Muscle of arm (tissue), 14 donors: ENCODE results near the gene RASEF. TPM values are rescaled to one million over a fixed set of nuclear protein-coding genes. Genes with fewer than 3 reads are reported as not detected.
"Not testable (repeated sequence)": the region's sequence is repeated elsewhere in the genome, so short reads cannot be mapped to it uniquely, and the experiment has no call there.

Experiments
- DNase-seq: peaks from one replicate; pipeline ENCODE4 v3.0.0-alpha.2; 2013
- long read RNA-seq, 11 donors: transcript quantifications; one replicate each; lab custom pipeline, GENCODE V29; 2026
- polyA plus RNA-seq, 12 donors: library from polyadenylated mRNA; unstranded; fragments of 120-200 nt; gene quantifications; one replicate each; pipeline ENCODE4 v1.2.1, GENCODE V29; 2013; ENCODE audit not compliant: insufficient read length in 12 of 12

The RASEF gene
- 1 to 10 TPM in 3 of 12 donors, under 1 TPM in 8, not detected in 1; 0.17 to 3.8 (median 0.66) TPM for polyA plus RNA-seq
- long read RNA-seq, donor 1, partial matches to known transcripts, result 32 of 32 reads
- long read RNA-seq, donor 1, other reads (novel, unspliced or antisense), result 0 of 32 reads
- long read RNA-seq, donor 2, result 0 reads
- long read RNA-seq, donor 3, result 0 reads
- long read RNA-seq, donor 4, result 0 reads
- long read RNA-seq, donor 5, result 0 reads
- long read RNA-seq, donor 6, result 0 reads
- long read RNA-seq, donor 7, result 0 reads
- long read RNA-seq, donor 8, result 0 reads
- long read RNA-seq, donor 9, result 0 reads
- long read RNA-seq, donor 10, result 0 reads
- long read RNA-seq, donor 11, result 0 reads

DNA sequence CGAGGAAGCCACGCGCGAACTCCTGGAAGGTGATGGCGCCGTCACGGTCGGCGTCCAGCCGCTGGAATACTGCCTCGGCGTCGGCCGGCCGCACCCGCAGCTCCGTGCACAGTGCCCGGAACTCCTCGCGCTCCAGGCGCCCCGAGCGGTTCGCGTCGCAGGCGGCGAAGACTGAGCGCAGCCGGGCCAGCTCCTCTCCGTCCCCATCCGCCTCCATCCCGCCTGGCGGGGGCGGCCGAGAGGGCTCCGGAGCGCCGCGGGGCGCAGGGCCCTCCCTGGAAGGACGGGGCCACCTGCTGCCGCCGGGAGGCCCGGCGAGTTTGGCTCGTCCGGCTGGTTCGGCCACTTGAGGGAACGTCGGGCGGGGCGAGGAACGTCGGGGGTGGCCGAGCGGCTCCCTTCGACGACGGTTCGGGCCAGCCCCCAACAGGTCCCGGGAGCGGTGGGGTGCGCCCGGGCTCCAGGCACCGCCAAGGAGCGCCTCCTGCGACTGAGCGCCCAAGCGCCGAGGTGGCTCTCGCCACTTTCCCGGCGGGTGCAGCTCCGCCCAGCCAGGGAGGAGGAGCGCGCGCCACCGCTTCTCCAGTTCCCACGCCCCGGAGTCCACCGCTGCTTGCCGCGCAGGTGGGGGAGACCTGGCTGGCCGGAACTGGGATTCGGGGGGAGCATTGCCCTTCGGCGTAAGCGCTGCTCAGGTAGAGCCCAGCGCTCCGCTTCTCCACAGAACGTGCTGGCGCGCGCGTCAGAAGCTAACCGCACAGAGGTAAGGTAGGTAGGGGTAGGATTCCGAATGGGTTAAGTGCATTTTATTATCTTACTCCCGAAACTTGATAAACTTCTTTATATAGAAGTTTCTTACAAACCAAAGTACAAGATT is at the start of gene RASEF:
Gene RASEF, minus strand, starts transcription at position 492 of the 877 bp plus-strand sequence. Its CDS starts 275 bp downstream, at position 217.
- no peak for DNase-seq

DNA sequence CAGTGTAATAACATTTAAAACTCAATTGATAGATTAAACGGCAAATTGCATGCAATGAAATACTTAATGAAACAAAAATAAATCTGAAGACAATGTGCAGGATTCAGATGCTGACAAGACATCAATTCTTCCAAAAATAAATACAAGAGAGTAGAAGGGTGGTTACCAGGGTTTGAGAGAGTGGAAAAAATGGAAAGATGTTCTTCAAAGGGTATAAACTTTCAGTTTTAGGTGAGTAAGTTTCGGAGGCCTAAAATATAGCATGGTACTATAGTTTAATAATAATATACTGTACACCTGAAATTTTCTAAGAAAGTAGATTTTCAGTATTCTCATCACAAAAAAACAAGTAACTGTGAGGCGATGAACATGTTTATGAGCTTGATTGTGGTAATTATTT is 48.2 kb upstream of the RASEF start:
- DNase-seq, result no peak

DNA sequence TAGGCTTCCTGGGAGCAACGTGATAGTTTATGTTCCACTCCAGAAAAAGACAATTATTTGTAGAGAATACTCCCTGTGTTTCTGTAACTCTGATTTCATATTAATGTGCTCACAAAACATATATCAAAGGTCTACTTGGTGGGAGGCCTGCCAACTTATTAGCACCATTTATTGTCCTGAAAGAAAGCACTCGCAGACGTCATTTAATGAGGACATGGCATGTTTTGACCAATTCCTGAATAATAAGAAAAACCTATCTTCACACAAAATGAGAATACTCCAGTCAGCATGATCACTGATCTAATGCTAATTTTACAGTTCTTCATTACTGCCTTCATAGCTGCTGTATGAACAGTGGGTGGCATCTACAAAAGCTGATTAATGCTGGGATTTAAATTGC is 46.4 kb upstream of the RASEF start:
- DNase-seq, result no peak

DNA sequence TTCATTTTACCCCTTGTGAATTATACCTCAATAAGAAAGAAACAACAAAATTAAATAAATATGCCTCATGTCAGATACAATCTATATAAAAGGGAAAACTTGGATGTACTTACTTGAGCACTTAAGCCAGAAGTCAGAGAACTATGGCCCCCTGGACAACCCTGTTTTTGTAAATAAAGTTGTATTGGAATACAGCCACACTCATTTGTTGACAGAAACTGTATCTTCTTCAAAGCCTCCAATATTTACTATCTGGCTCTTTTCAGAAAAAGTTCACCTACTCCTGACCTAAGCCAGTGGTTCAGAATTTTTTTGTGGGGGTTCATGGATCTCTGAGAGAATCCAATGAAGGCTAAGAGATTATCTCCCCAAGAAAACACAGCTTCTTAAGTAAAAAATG is 45.3 kb upstream of the RASEF start:
- DNase-seq, result no peak

DNA sequence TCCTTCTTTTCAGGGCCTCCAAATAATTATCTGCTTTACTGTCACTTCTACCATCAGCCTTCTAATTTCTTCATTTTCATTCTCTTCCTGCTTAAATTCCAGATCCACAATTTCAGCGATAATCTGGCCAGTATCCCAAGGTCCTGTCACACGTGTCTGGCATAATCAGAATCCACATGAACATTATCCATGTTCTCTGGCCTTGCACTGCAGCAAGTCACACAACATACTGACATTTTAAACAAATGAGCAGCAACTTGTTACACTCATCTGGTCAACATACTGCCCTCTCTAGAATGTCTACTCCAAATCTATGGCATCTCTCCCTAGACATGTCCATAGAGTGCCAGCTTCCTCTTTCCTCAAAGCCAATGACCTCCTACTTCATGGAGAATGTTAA is 43.8 kb upstream of the RASEF start:
- no peak for DNase-seq

DNA sequence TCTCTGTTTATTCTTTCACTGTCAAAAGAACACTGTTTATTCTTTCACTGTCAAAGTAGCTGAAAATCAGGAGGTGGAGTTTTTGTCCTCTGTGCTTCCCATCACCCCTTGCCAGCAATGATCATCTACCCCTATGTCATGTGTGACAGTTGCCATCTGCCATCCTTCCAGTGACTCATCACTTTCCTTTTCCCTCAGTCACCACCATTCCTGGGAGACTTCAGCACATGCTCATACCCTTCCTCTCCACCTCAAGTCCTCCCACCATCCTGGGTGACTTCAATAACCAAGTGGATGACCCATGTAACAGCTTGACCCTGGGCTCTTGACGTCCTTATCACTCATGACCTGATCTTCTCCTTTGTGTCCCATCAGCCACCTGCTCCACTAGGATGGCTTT is 43.3 kb upstream of the RASEF start:
- no peak for DNase-seq

DNA sequence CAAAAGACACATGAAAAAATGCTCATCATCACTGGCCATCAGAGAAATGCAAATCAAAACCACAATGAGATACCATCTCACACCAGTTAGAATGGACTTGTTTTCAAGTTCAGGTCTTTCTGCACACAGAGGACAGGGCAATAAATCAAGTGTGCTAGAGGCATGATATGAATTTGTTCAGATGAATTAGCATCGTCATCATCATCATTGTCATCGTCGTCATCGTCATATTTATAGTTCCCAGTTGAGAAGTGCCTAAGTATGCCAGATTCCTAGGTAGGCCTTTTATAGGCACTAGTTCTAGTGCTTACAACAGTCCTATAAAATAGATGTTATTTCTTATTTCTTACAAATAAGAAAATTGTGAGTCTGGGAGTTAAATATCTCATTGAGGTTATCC is 34.7 kb upstream of the RASEF start:
- DNase-seq, result no peak

DNA sequence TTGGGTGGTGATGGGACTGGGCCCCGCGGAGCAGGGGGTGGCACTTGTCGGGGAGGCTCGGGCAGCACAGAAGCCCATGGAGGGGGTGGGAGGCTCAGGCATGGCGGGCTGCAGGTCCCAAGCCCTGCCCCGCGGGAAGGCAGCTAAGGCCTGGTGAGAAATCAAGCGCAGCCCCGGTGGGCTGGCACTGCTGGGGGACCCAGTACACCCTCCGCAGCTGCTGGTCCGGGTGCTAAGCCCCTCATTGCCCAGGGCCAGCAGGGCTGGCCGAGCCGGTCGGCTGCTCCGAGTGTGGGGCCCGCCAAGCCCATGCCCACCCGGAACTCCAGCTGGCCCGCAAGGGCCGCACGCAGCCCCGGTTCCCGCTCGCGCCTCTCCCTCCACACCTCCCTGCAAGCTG is 30.4 kb upstream of the RASEF start:
- DNase-seq, result not testable (repeated sequence)

DNA sequence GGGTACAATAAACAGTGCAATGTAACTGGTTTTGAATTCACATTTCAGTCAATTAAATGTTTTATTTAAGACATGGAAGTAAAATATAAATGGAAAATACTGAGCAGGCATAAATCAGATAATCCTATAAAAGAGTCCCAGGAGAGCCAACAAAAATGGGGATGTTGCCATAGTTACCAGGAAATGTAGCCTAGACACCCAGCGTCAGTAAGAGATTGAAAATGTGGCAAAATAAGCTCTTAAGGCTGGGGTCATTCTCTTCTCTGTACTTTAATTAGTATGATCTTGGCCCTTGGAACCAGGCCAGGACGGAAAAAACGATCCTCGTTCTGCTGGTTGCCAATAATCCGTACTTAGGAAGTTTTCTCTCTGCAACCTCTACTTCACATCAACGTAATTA is 18.9 kb upstream of the RASEF start:
- DNase-seq, result peak; percentile 9

DNA sequence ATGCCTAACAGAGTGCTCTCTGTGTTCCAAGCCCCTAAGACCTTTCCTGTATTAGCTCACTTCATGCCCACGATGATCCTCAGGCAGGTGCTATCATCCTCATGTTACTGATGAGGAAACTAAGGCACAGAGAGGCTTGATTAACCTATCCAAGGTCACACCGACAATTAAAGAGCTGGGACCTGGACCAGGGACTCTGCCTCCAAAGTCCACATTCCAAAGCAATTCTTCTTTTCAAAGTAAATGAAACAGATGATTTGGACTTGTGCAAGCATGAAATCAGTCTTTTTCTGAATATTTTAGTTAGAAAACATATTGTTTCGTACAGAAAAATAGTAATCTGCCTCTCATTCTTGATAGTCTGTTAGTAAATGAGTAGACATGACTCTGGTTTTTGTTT is 18.1 kb upstream of the RASEF start:
- no peak for DNase-seq

DNA sequence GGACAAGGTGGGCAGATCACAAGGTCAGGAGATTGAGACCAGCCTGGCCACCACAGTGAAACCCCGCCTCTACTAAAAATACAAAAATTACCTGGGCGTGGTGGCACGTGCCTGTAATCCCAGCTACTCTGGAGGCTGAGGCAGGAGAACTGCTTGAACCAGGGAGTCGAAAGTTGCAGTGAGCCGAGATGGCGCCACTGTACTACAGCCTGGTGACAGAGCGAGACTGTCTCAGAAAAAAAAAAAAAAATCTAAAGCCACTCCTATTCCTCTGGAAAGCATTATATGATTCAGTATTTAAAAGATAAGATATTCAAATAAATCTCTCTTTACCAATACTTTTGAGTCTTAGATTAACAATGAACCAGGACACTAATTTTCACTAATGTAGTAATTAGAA is 13.0 kb upstream of the RASEF start:
- not testable (repeated sequence) for DNase-seq

DNA sequence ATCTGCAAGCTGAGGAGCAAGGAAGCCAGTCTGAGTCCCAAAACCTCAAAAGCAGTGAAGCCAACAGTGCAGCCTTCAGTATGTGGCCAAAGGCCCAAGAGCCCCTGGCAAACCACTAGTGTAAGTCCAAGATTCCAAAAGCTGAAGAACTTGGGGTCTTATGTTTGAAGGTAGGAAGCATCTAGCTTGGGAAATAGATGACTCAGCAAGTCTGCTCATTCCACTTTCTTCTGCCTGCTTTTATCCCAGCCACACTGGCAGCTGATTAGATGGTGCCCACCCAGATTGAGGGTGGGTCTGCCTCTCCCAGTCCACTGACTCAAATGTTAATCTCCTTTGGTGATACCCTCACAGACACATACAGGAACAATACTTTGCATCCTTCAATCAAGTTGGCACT is 9.6 kb upstream of the RASEF start:
- DNase-seq, result not testable (repeated sequence)

DNA sequence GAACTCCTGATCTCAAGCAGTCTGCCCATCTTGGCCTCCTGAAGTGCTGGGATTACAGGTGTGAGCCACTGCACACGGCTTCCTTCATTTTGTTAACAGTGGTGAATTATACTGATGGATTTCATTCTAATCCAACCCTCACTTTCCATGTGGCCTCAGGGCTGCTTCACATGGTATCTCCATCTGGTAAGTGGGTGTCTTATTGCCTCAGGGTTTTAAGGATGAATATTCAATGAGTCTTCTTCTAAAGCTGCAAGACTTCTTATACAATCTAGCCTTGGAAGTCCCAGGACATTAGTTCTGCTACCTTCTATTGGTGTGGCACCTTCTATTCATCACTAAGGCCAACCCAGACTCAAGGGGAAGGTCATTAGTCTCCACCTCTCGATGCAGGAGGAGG is 8.7 kb upstream of the RASEF start:
- no peak for DNase-seq

DNA sequence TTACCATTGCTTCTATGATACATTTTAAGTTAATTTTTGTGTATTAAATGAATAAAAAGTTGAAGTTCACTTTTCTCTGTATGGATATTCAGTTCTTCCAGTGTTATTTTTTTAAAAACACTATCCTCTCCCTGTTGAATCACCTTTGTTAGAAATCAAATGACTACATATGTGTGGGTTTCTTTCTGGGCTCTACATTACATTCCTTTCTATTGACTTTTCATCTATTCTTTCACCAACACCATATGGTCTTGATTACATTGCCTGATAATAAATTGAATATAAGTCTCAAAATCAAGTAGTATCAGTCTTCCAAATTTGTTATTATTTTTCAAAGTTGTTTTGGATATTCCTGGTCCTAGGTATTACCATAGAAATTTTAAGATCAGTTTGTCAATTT is 7.3 kb upstream of the RASEF start:
- DNase-seq, result no peak

DNA sequence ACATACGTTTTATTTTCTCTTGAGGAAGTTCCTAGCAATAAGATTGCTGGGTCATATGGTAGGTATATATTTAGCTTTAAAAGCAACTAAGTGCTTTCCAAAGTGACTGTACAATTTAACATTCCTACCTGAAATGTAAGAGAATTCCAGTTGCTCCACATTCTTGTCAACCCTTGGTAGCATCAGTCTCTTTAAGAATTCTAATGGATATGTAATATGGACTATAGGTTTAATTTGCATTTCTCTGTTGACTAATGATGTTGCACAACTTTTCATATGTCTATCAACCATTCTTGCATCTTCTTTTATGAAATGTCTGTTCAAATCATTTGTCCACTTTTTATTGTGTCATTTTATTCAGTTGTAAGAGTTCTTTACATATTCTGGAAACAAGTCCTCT is 6.7 kb upstream of the RASEF start:
- no peak for DNase-seq

DNA sequence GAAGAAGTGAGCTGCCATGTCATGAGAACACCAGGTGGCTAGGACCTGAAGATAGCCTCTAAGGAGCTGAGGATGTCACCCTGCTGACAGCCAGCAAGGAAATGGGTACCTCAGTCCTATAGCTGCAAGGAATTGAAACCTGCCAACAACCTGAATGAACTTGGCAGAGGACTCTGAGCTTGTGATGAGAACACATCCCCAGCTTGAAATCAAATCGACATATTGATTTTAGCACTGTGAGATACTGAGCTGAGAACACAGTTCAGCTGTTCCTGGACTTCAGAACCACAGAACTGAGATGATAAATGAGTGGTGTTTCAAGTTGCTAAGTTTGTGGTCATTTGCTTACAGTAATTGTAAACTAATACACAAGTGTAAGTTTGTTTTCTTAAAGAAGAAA is 5.5 kb upstream of the RASEF start:
- DNase-seq, result no peak

DNA sequence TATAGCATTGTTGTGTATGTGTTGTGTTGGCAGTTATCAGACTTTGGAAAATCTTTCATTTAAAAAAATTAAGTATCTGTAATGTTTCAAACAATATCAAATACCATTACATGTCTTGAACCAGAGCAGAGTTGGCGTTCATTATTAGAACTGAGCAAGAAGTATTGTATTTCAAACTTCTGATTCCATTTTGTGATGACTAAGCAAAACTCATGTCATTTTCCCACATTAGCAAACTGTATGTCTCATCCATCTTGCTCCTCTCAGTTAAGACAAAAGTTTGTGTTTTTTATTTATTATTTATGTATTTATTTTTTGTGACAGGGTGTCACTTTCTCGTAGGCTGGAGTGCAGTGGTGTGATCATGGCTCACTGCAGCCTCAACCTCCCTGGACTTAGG is 4.6 kb upstream of the RASEF start:
- DNase-seq, result no peak

DNA sequence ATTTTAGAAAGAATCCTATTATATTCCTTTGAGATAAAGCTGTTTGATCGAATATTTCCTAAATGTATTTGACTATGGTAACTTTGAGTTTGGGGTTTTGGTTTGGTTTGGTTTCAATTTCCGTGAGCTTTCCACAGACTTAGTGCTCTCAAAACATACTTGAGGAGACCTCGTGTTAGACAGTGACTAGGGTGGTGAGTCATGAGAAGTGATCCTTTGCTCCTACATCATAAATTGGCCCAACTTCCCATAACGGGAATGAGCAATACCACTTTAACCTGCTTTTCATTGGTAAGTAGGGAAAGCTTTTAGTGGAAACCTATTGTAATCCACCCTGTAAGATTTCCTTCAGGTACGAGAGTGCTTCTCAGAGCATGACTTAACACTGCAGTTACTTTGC is 3.8 kb upstream of the RASEF start:
- no peak for DNase-seq

DNA sequence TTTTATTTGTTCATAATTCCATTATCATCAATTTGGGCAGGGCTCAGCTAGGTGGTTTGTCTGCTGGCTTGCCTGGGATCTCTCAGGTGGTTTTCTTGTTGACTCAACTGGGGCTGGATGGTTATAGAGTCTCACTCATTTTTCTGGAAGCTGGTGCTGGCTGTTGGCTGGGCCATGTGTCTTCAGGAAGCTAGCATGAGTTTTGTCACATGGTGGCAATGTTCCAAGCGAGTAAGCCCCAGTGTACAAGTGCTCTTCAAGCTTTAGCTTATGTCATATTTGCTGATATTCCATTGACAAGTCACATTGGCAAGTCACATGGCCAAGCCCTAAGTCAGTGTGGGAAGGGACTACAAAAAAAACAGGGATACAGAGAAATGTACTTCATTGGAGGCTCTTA is 2.3 kb upstream of the RASEF start:
- DNase-seq, result no peak

DNA sequence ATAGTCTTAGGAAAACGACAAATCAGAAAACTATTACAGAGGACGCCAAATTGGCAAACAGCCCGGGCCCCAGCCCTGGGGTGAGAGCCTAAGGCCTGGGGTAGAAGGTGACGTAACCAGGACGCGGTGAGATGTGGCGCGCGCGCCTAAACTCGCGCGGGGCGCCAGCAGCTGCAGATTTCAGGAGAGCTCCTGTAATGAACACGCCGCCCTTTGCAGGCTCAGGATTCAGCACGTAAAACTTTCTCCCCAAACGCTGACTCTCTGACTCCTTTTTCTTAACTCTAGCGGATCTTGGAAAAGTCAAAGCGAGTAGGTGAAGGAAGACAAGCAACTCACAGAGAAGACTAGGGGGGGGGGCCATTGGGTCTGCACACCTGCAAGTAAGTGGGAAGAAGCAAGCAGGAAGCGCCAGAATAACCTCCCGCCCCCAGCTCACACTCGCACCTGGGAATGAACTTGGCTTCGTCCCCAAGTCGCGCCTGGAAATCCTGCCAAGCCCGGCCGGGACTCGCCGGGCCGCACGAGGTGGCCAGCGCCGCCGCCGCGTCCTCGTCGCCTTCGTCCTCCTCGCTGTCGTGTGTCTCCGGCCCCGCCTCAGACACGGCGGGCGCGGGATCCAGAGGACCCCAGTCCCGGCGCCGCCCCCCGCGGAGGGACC is 822 bp downstream of the RASEF start:
- peak; percentile 34 for DNase-seq

DNA sequence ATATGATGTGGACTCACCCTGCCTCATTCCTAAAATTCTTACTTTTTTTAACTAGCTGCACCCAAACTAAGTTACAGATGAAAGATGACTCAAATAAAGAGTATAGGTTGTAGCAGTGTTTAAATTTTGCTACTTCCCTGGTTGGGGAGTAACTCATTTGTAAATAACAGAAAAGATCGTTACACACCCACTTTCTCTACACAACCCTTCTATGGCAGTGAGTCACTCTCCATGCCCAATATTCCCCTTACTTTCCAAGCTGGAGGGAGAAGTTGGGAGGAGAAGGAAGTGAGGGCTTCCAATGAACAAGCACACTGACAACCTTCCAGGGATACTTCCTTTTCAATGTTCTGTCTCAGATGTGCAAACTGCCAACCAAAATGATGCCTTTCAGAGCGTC is 1.9 kb downstream of the RASEF start:
- no peak for DNase-seq

DNA sequence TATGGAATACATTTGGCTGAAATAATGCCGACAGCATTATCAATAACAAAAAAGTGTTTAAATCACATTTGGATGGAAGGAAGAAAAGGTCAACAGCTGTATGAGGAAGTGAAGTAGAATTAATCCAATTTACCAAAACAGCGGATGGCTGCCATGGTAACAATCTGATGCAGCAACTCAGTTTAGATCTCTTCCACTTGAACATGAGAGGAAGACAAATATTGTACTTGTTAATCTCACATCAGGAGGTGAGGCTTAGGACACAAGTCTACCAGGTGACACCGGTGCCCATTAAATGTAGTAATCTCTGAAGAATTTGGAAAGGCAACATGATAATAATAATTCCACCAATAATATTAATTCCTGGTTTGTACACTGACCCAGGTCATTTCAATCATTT is 2.4 kb downstream of the RASEF start:
- no peak for DNase-seq

DNA sequence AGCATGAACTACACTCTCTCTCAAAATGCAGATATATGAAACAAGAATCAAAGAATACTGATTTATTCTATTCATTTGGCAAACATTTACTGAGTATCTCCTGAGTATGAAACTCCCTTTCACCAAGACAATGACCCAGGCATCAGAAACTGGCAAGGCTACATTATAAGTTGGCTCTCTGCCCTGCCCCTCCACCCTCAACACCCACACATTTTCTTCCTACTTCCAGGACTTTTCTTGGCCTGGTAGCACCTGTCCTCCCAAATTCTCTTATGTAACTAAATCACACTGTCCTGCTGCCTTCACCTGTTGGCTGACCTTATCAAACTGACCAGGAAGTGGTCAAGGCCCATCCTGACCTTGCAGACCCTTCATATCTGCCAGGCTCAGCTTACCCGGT is 3.5 kb downstream of the RASEF start:
- DNase-seq, result no peak
